ENCODE results near the gene ARPC5L.
A peak's percentile ranks its signal among the peaks of the same experiment; 100 is the strongest.
"Not testable (repeated sequence)": the region's sequence is repeated elsewhere in the genome, so short reads cannot be mapped to it uniquely, and the experiment has no call there.

Gene ARPC5L

DNA sequence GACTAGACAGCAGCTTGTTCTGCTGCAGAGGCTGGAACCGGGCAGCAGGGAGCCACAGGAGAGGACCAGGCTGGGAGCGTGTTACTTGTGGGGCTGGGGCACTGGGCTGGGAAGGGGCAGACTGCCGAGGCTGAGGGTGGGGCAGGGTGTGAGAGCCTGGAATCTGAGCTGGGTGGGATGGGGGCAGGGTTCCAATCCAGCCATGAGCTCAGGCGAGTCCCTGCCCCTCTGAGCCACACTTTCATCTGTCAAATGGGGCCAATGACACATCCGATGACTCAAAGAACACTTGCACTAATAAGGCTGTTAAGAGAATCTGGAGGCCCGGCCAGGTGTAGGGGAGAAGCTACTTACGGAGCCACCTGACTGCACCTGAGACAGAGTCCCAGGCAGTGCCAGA, 27.3 kb upstream of the ARPC5L start:
- TF ChIP-seq, protein P1, sequence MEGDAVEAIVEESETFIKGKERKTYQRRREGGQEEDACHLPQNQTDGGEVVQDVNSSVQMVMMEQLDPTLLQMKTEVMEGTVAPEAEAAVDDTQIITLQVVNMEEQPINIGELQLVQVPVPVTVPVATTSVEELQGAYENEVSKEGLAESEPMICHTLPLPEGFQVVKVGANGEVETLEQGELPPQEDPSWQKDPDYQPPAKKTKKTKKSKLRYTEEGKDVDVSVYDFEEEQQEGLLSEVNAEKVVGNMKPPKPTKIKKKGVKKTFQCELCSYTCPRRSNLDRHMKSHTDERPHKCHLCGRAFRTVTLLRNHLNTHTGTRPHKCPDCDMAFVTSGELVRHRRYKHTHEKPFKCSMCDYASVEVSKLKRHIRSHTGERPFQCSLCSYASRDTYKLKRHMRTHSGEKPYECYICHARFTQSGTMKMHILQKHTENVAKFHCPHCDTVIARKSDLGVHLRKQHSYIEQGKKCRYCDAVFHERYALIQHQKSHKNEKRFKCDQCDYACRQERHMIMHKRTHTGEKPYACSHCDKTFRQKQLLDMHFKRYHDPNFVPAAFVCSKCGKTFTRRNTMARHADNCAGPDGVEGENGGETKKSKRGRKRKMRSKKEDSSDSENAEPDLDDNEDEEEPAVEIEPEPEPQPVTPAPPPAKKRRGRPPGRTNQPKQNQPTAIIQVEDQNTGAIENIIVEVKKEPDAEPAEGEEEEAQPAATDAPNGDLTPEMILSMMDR (conservative IDR thresholded peaks at IDR 0.05) = no peak
- H3K27ac ChIP-seq = peak overlapping the region; percentile 41; the same call in 1 of the 2 replicates

GRCh38 chr9:124835026-124835557, 26.8 kb upstream of the ARPC5L start:
- H3K27ac ChIP-seq = peak overlapping the region; percentile 41; the same call in 1 of the 2 replicates

GRCh38 chr9:124838132-124838531, 23.8 kb upstream of the ARPC5L start:
- not testable (repeated sequence) for H3K27ac ChIP-seq

More at GRCh38 chr9:124835026-124835557, 26.8 kb upstream of the ARPC5L start:
- TF ChIP-seq, protein P1 (conservative IDR thresholded peaks at IDR 0.05) = no peak

GRCh38 chr9:124838567-124839275, 23.2 kb upstream of the ARPC5L start:
- H3K27ac ChIP-seq = not testable (repeated sequence)

GRCh38 chr9:124839612-124840299, 22.2 kb upstream of the ARPC5L start:
- no peak overlapping the region for H3K27ac ChIP-seq
- TF ChIP-seq, protein P1 (conservative IDR thresholded peaks at IDR 0.05) = peak; percentile 45

DNA sequence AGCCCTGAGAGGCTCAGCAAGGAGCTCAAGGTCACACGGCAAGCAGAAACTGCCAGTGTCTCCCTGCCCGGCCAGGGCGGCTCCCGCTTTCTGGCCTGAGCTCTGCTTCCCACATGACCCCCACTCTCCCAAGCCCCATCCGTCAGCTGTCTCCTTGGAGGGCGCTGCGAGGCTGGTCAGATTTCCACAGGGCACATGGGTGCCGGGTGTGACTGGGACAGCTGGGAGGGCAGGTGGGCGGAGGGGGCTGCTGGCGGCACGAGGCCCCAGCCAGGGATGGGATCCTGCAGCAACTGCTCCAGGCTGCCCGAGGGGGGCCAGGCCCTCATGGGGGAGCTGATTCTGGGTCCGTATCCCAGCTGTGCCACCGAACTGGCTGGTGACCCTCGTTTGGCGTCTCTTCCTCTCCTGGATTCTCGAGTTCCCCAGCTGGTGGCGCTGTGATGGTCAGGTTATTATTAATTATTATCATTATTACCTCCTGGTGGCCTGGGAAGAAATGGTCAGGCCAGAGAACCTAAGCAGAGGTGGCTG, 21.6 kb upstream of the ARPC5L start:
- H3K27ac ChIP-seq = no peak overlapping the region
- TF ChIP-seq, protein P1 (conservative IDR thresholded peaks at IDR 0.05) = 0 out of 2 replicates have a peak, but pooled peaks have one; percentile 20

- no peak overlapping the region for H3K27ac ChIP-seq
- TF ChIP-seq, protein P1 (conservative IDR thresholded peaks at IDR 0.05) = no peak
Measured at GRCh38 chr9:124841075-124841821, 20.7 kb upstream of the ARPC5L start.

- no peak overlapping the region for H3K27ac ChIP-seq
- TF ChIP-seq, protein P1 (conservative IDR thresholded peaks at IDR 0.05) = no peak
Measured at GRCh38 chr9:124843456-124844034, 18.4 kb upstream of the ARPC5L start.
